IMR-90 (cell line): Measurements from ENCODE around the gene COL20A1. TPM values are rescaled to one million over a fixed set of nuclear protein-coding genes. Genes with fewer than 3 reads are reported as not detected.

ENCODE experiments used
- ATAC-seq: fragments of 200-7000 bp; cut with Tn5 transposase; 2 replicates; pipeline ENCODE4 v1.9.1; 2020; ENCODE audit warnings: low read depth, mild to moderate bottlenecking, moderate library complexity
- BruUV-seq: library from RNA; stranded (reverse); fragments of 400-500 nt; replicated peaks from 2 replicates; lab custom pipeline; 2021; lab: Mats Ljungman, UMichigan
- CTCF ChIA-PET: fragments of 300-600 bp; formaldehyde crosslinking; extraction: SDS; loops from one replicate; lab custom pipeline; 2021; ENCODE audit warnings: antibody characterized with exemption; lab: Yijun Ruan, JAX
- POLR2A ChIA-PET: fragments of 300-600 bp; sonication (Branson Sonifier 250); formaldehyde crosslinking; loops from one replicate; lab custom pipeline; 2022; ENCODE audit warnings: antibody characterized with exemption; ENCODE audit not compliant: unreplicated experiment; lab: Charles Lee
- DNase-seq: peaks from one replicate; pipeline ENCODE4 v3.0.0; 2013
- H2AFZ ChIP-seq: replicated peaks from 2 replicates; pipeline ENCODE3; 2013; ENCODE audit warnings: low read length, mild to moderate bottlenecking; ENCODE audit not compliant: poor library complexity
- H2AK5ac ChIP-seq: 2 replicates; pipeline ENCODE4 v1.6.1; 2013; ENCODE audit warnings: low read depth, low read length, inconsistent platforms
- H2AK9ac ChIP-seq: replicated peaks from 2 replicates; pipeline ENCODE3; 2013; ENCODE audit warnings: mild to moderate bottlenecking, low read depth, low read length, moderate library complexity; ENCODE audit not compliant: poor library complexity
- H2BK120ac ChIP-seq: 2 replicates; pipeline ENCODE4 v1.6.1; 2013; ENCODE audit warnings: low read depth, low read length, inconsistent platforms
- H2BK15ac ChIP-seq: 3 replicates; pipeline ENCODE4 v1.6.1; 2013; ENCODE audit warnings: low read depth, low read length, inconsistent platforms
- H2BK20ac ChIP-seq: 2 replicates; pipeline ENCODE4 v1.6.1; 2013; ENCODE audit warnings: low read depth, mild to moderate bottlenecking, inconsistent platforms, low read length, moderate library complexity
- H2BK5ac ChIP-seq: 2 replicates; pipeline ENCODE4 v1.6.1; 2013; ENCODE audit warnings: mild to moderate bottlenecking, low read depth, low read length, inconsistent platforms; ENCODE audit not compliant: poor library complexity, severe bottlenecking
- H3K14ac ChIP-seq: replicated peaks from 2 replicates; pipeline ENCODE4 v1.6.1; 2013; ENCODE audit warnings: low read depth, low read length, inconsistent platforms
- H3K18ac ChIP-seq: 2 replicates; pipeline ENCODE4 v1.6.1; 2013; ENCODE audit warnings: low read depth, low read length, control low read depth
- H3K23ac ChIP-seq: 2 replicates; pipeline ENCODE4 v1.6.1; 2013; ENCODE audit warnings: low read depth, low read length, inconsistent platforms
- H3K27ac ChIP-seq: 2 replicates; pipeline ENCODE4 v1.5.1; 2013; ENCODE audit warnings: mild to moderate bottlenecking, control low read depth, low read length; ENCODE audit not compliant: insufficient read depth
- H3K27me3 ChIP-seq: 2 replicates; pipeline ENCODE4 v1.6.1; 2013; ENCODE audit warnings: low read length; ENCODE audit not compliant: control insufficient read depth, insufficient read depth
- H3K36me3 ChIP-seq: 2 replicates; pipeline ENCODE4 v1.6.1; 2013; ENCODE audit warnings: low read length, mixed read lengths; ENCODE audit not compliant: control insufficient read depth, insufficient read depth
- H3K4ac ChIP-seq: 2 replicates; pipeline ENCODE4 v1.6.1; 2013; ENCODE audit warnings: low read depth, low read length, inconsistent platforms
- H3K4me1 ChIP-seq: 2 replicates; pipeline ENCODE4 v1.6.1; 2013; ENCODE audit warnings: low read length, mixed read lengths; ENCODE audit not compliant: control insufficient read depth, insufficient read depth
- H3K4me2 ChIP-seq: 2 replicates; pipeline ENCODE4 v1.6.1; 2013; ENCODE audit warnings: low read depth, mild to moderate bottlenecking, control low read depth, low read length, moderate library complexity
- H3K4me3 ChIP-seq: 2 replicates; pipeline ENCODE4 v1.5.1; 2013; ENCODE audit warnings: low read depth, mild to moderate bottlenecking, control low read depth, low read length, moderate library complexity; ENCODE audit not compliant: insufficient read depth
- H3K56ac ChIP-seq: 2 replicates; pipeline ENCODE4 v1.6.1; 2013; ENCODE audit warnings: low read length, inconsistent platforms; ENCODE audit not compliant: insufficient read depth; ENCODE audit errors: extremely low read depth
- H3K79me1 ChIP-seq, 2 experiments: 2 replicates each; pipeline ENCODE4 v1.6.1; 2013; ENCODE audit warnings: low read length in 2 of 2, inconsistent platforms in 1 of 2, low read depth in 1 of 2
- H3K9ac ChIP-seq: 2 replicates; pipeline ENCODE4 v1.6.1; 2013; ENCODE audit warnings: low read depth, low read length, control low read depth
- H3K9me1 ChIP-seq: 2 replicates; pipeline ENCODE4 v1.6.1; 2013; ENCODE audit warnings: low read length, inconsistent platforms; ENCODE audit not compliant: insufficient read depth
- H3K9me3 ChIP-seq: 2 replicates; pipeline ENCODE4 v1.6.1; 2013; ENCODE audit warnings: low read length; ENCODE audit not compliant: control insufficient read depth, insufficient read depth
- H4K20me1 ChIP-seq: 2 replicates; pipeline ENCODE4 v1.6.1; 2013; ENCODE audit warnings: low read length, inconsistent platforms; ENCODE audit not compliant: insufficient read depth
- H4K5ac ChIP-seq: 2 replicates; pipeline ENCODE4 v1.6.1; 2013; ENCODE audit warnings: mild to moderate bottlenecking, low read depth, low read length, control low read depth
- H4K8ac ChIP-seq, 2 experiments: 2 replicates each; pipeline ENCODE4 v1.6.1; 2013; ENCODE audit warnings: low read depth in 2 of 2, low read length in 2 of 2, control low read depth in 1 of 2, inconsistent platforms in 1 of 2
- H4K91ac ChIP-seq: 2 replicates; pipeline ENCODE4 v1.6.1; 2013; ENCODE audit warnings: low read depth, low read length, inconsistent platforms; ENCODE audit not compliant: insufficient read depth
- BHLHE40 ChIP-seq: fragments of 150-350 bp; IDR thresholded peaks from 2 replicates; pipeline ENCODE4 v1.6.1; 2016; ENCODE audit warnings: mild to moderate bottlenecking, low read depth, low read length
- CEBPB ChIP-seq: IDR thresholded peaks from 2 replicates; pipeline ENCODE4 v1.6.1; 2012; ENCODE audit warnings: low read depth, low read length, improper control_type of control experiment
- CHD1 ChIP-seq: IDR thresholded peaks from 2 replicates; pipeline ENCODE4 v1.6.1; 2012; ENCODE audit warnings: low read depth, low read length, improper control_type of control experiment
- FOS ChIP-seq: fragments of 150-350 bp; IDR thresholded peaks from 2 replicates; pipeline ENCODE4 v1.6.1; 2016; ENCODE audit warnings: low read depth, low read length
- MAZ ChIP-seq: IDR thresholded peaks from 2 replicates; pipeline ENCODE4 v1.6.1; 2012; ENCODE audit warnings: low read depth, mild to moderate bottlenecking, low read length, improper control_type of control experiment, moderate library complexity, borderline replicate concordance
- NFE2L2 ChIP-seq: fragments of 150-350 bp; IDR thresholded peaks from 2 replicates; pipeline ENCODE4 v1.6.1; 2016; ENCODE audit warnings: low read depth, mild to moderate bottlenecking, low read length
- RAD21 ChIP-seq: IDR thresholded peaks from 2 replicates; pipeline ENCODE4 v1.6.1; 2012; ENCODE audit warnings: low read length, improper control_type of control experiment
- RCOR1 ChIP-seq: IDR thresholded peaks from 2 replicates; pipeline ENCODE4 v1.6.1; 2012; ENCODE audit warnings: mild to moderate bottlenecking, low read length, improper control_type of control experiment; ENCODE audit not compliant: insufficient replicate concordance
- SMC3 ChIP-seq: fragments of 150-350 bp; IDR thresholded peaks from 2 replicates; pipeline ENCODE4 v1.6.1; 2016; ENCODE audit warnings: low read depth, mild to moderate bottlenecking, antibody characterized with exemption, low read length, moderate library complexity
- WGBS, 2 experiments: methylation state at CpG; one replicate each; pipeline versions ENCODE4 v1.1.5 to v1.1.7; 2013; ENCODE audit warnings: missing lambda C conversion rate in 2 of 2; ENCODE audit not compliant: insufficient read length in 1 of 2; ENCODE audit errors: extremely low coverage in 2 of 2; 5-methylcytosine and 5-hydroxymethylcytosine counted together
- dilution Hi-C: fragments of 300-500 bp; cut with HindIII; formaldehyde crosslinking; loops from one replicate; pipeline ENCODE4 v1.14.3; 2018; ENCODE audit warnings: low sequenced_read_pairs; ENCODE audit not compliant: unreplicated experiment
- in situ Hi-C: fragments of 300-500 bp; cut with MboI; formaldehyde crosslinking; loops from 3 replicates; pipeline ENCODE4 v1.14.3; 2019; ENCODE audit warnings: low sequenced_read_pairs, inconsistent platforms, mixed read lengths
- intact Hi-C: fragments of 100-400 bp; cut with micrococcal nuclease; formaldehyde crosslinking; loops from 2 replicates; pipeline ENCODE4 v1.10.0; 2022
- polyA plus RNA-seq, 3 experiments: library from polyadenylated mRNA; depleted of rRNA; stranded (reverse); fragments of >200 nt; gene quantifications; 2 replicates each; pipeline ENCODE4 v1.2.3, GENCODE V29; 2012; ENCODE audit warnings: low replicate concordance in 1 of 3
- total RNA-seq: library from RNA; depleted of rRNA; stranded (reverse); fragments of >200 nt; gene quantifications from 2 replicates; pipeline ENCODE4 v1.2.3, GENCODE V29; 2012
- TF ChIP-seq, protein P1 (sequence below): fragments of 150-350 bp; IDR thresholded peaks from 2 replicates; pipeline ENCODE4 v1.6.1; 2016; ENCODE audit warnings: low read depth, mild to moderate bottlenecking, low read length, moderate library complexity, borderline replicate concordance
- TF ChIP-seq, protein P2 (sequence below): conservative IDR thresholded peaks from 2 replicates; pipeline ENCODE4 v1.5.1; 2012; ENCODE audit warnings: mild to moderate bottlenecking, low read depth, low read length, improper control_type of control experiment

Gene COL20A1
- total and polyA plus RNA-seq, 2 of the 4 experiments (the other 2 are of a cell fraction): not detected

DNA sequence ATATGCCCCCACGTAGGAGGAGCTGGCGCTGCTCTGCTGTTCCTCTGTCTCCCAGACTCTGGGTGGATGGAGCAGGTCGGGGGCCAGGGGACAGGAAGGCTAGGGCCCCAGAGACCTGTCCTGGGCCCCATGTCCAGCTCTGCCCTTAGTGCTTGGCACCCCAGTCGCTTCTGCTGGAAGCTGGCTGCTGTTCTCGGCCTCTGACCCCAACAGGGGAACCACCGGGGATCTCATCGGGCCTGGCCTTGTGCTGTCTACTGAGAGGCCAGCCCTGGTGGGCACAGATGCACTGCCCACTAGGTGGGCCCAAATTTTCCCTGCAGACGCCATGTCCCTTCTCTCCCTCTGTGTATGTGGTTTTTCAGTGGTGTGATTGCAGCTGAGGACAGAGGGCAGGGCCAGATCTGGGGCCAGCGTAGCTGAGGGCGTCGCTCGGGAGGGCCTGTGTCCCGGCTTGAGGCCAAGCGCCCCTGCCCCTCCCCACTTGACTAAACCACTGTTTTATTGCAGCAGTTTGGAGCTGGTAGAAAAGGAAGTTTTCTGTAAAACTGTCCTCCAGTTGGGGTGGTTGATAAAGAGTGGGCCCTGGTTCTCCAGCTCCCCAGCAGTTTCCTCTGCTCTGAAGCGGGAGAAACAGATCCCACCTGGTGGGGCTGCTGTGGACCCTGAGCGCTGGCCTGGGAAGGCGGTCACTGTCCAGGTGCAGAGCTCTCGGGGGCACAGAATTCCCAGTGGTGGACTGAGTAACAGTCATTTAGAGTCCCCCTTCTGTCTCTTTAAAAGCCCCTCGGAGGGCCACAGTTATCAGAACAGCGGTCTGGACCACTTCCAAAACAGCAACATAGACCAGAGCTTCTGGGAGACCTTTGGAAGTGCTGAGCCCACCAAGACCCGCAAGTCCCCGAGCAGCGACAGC, 5.9 kb upstream of the COL20A1 start (continued):
- TF ChIP-seq SMC3: no peak
- no peak for TF ChIP-seq FOS

DNA sequence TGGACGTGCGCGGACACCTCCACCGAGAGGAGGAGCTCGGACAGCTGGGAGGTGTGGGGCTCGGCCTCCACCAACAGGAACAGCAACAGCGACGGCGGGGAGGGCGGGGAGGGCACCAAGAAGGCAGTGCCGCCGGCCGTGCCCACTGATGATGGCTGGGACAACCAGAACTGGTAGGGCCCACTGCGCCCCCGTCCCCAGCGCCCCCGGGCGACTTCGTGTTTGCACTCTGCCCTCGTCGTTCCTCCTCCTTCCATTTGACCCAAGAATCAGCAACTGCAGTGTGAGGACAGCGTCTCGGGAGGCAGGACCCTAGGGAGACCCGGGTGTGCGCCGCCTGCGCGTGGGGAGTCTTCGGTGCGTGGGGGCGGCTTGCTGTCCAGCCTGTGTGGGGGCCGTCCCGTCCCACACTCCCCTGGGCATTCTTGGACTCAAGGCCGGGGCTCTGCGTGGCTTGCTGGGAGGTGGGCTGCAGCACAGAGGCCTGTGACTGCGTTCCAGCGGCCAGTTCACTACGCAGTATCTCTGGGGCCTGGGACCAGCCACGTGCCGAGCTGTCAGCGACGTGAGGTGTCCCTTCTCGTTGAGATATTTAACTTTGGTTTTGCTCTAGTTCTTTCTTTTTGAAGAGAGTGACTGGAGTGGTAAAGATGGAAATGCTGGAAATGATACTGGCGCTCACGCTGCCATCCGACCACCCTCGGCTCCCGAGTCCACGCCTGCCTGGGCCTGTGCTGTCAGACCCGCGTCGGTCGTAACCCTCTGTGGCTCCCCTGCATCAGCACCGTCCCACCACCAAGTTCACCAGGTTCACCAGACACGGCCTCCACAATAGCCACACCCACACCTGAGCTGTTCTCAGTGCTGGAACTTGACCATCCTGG, 5.0 kb upstream of the COL20A1 start:
- Histone ChIP-seq H2AK9ac (no peak overlapping the region), H3K9me3 (no peaks in the 10 kb centered on the region), H3K18ac (no peak overlapping the region), H3K36me3 (peaks cover 58% of the 10 kb centered on the region), H3K56ac (no peak overlapping the region), H3K27me3 (no peaks in the 10 kb centered on the region), H3K4ac (no peak overlapping the region), H3K9ac (no peak overlapping the region), H2AK5ac (no peak overlapping the region), H4K5ac (no peak overlapping the region), H4K91ac (no peak overlapping the region), H3K4me2 (no peak overlapping the region), H3K9me1 (no peaks in the 10 kb centered on the region), H2BK5ac (no peak overlapping the region), H3K23ac (no peak overlapping the region), H2BK20ac (no peak overlapping the region), H3K14ac (no peak overlapping the region), H4K20me1 (peaks cover 62% of the 10 kb centered on the region), H4K8ac (no peak overlapping the region), H2AFZ (no peak overlapping the region), H2BK15ac (no peak overlapping the region), H3K4me1 (no peaks in the 10 kb centered on the region), H3K27ac (no peak overlapping the region), H3K79me1 (peaks cover 0 to 17% of the 10 kb centered on the region in 2 experiments; a peak in 1 of 4 replicates), H3K4me3 (no peak overlapping the region), H2BK120ac (no peak overlapping the region)
- CTCF ChIA-PET: no interaction called here
- POLR2A ChIA-PET: no interaction called here
- in situ Hi-C loops (no loop called here), dilution Hi-C loops (no loop called here), intact Hi-C loops (no loop called here)
- ATAC-seq: no peak
- DNase-seq: no peak
- no TSS peak for BruUV-seq
- WGBS, 2 experiments: 84% methylated on average over 30 of the region's 55 CpGs; no CpG with 5 or more reads in 1 of the 2 experiments
- no peak for TF ChIP-seq MAZ
- TF ChIP-seq, protein P1, sequence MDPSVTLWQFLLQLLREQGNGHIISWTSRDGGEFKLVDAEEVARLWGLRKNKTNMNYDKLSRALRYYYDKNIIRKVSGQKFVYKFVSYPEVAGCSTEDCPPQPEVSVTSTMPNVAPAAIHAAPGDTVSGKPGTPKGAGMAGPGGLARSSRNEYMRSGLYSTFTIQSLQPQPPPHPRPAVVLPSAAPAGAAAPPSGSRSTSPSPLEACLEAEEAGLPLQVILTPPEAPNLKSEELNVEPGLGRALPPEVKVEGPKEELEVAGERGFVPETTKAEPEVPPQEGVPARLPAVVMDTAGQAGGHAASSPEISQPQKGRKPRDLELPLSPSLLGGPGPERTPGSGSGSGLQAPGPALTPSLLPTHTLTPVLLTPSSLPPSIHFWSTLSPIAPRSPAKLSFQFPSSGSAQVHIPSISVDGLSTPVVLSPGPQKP: no peak
- TF ChIP-seq RAD21: no peak
- no peak for TF ChIP-seq CEBPB
- TF ChIP-seq, protein P2, sequence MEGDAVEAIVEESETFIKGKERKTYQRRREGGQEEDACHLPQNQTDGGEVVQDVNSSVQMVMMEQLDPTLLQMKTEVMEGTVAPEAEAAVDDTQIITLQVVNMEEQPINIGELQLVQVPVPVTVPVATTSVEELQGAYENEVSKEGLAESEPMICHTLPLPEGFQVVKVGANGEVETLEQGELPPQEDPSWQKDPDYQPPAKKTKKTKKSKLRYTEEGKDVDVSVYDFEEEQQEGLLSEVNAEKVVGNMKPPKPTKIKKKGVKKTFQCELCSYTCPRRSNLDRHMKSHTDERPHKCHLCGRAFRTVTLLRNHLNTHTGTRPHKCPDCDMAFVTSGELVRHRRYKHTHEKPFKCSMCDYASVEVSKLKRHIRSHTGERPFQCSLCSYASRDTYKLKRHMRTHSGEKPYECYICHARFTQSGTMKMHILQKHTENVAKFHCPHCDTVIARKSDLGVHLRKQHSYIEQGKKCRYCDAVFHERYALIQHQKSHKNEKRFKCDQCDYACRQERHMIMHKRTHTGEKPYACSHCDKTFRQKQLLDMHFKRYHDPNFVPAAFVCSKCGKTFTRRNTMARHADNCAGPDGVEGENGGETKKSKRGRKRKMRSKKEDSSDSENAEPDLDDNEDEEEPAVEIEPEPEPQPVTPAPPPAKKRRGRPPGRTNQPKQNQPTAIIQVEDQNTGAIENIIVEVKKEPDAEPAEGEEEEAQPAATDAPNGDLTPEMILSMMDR: no peak
- no peak for TF ChIP-seq SMC3
- no peak for TF ChIP-seq BHLHE40
- TF ChIP-seq CHD1: no peak
- no peak for TF ChIP-seq NFE2L2
- TF ChIP-seq RCOR1: no peak
